Colonic mucosa (tissue), 4 donors: ENCODE results near the gene ITSN1. TPM values are rescaled to one million over a fixed set of nuclear protein-coding genes. Genes with fewer than 3 reads are reported as not detected.

Source experiments
- DNase-seq: peaks from one replicate; pipeline ENCODE4 v3.0.0-alpha.2; 2020
- H3K27ac ChIP-seq: fragments of 200-600 bp; one replicate; pipeline ENCODE4 v1.8.0; 2021
- H3K27me3 ChIP-seq: fragments of 200-600 bp; one replicate; pipeline ENCODE4 v1.8.0; 2021
- H3K36me3 ChIP-seq: fragments of 200-600 bp; one replicate; pipeline ENCODE4 v1.8.0; 2021
- H3K4me1 ChIP-seq: fragments of 200-600 bp; one replicate; pipeline ENCODE4 v1.8.0; 2021; ENCODE audit warnings: mild to moderate bottlenecking
- H3K4me3 ChIP-seq: fragments of 200-600 bp; one replicate; pipeline ENCODE4 v1.8.0; 2021
- H3K9ac ChIP-seq, 2 donors: one replicate each; pipeline ENCODE4 v1.7.0; 2013; ENCODE audit warnings: control low read depth in 2 of 2, low read depth in 2 of 2, low read length in 2 of 2
- H3K9me3 ChIP-seq: fragments of 200-600 bp; one replicate; pipeline ENCODE4 v1.8.0; 2021
- CTCF ChIP-seq: fragments of 200-600 bp; IDR thresholded peaks from one replicate; pipeline ENCODE4 v1.8.0; 2022; ENCODE audit warnings: antibody characterized with exemption, mild to moderate bottlenecking
- intact Hi-C: fragments of 100-400 bp; cut with DNase I; formaldehyde crosslinking; loops from one replicate; pipeline ENCODE4 v1.14.1; 2022
- total RNA-seq, 2 donors: library from RNA; stranded (reverse); fragmentation: NEBNext Ultra II Directional in 1 of 2; extraction: Animal tissue kit (Norgen Biotek cat#: 25700) in 1 of 2; gene quantifications; one replicate each; pipeline ENCODE4 v1.2.1, GENCODE V29; 2021
- donor health status: healthy.
- donor health status: DM: no; HTN: no; CAD: no.
- donor health status: DM: no; HTN: no; CAD: no.

ITSN1 gene
- total RNA-seq, 2 donors from 2014 or later: 22.4 to 28.3 TPM

GRCh38 chr21:33794596-33794995, 152.3 kb downstream of the ITSN1 start:
- intact Hi-C loops: no loop called here
- Histone ChIP-seq H3K4me3 (no peak overlapping the region), H3K36me3 (no peaks in the 10 kb centered on the region), H3K27me3 (no peaks in the 10 kb centered on the region), H3K27ac (no peak overlapping the region), H3K9ac (no peak overlapping the region), H3K9me3 (no peaks in the 10 kb centered on the region), H3K4me1 (no peaks in the 10 kb centered on the region)
- DNase-seq: no peak
- TF ChIP-seq CTCF: no peak

DNA sequence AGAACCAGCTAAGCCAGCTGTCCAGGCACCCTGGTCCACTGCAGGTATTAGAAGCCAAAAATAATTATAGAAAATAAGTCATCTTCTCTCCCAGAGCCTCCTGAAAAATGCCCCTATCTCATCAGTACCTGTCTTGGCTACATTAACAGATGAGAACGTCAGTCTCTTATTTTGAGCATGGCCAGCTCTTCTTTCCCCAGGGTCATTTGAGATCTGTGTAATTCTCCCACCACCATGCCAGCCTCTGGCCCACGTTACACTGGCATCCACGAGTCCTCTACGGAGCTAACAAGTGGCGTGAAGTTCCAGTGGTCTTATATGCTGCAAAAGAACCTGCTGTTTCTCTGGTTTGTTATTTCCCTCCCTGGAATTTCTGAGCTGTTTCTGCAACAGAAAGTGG, 155.3 kb downstream of the ITSN1 start:
- Histone ChIP-seq H3K36me3 (no peaks in the 10 kb centered on the region), H3K9ac (no peak overlapping the region), H3K27ac (no peak overlapping the region), H3K4me3 (no peak overlapping the region), H3K27me3 (no peaks in the 10 kb centered on the region), H3K9me3 (no peaks in the 10 kb centered on the region), H3K4me1 (no peaks in the 10 kb centered on the region)
- no peak for TF ChIP-seq CTCF
- no peak for DNase-seq
- intact Hi-C loops: no loop called here

DNA sequence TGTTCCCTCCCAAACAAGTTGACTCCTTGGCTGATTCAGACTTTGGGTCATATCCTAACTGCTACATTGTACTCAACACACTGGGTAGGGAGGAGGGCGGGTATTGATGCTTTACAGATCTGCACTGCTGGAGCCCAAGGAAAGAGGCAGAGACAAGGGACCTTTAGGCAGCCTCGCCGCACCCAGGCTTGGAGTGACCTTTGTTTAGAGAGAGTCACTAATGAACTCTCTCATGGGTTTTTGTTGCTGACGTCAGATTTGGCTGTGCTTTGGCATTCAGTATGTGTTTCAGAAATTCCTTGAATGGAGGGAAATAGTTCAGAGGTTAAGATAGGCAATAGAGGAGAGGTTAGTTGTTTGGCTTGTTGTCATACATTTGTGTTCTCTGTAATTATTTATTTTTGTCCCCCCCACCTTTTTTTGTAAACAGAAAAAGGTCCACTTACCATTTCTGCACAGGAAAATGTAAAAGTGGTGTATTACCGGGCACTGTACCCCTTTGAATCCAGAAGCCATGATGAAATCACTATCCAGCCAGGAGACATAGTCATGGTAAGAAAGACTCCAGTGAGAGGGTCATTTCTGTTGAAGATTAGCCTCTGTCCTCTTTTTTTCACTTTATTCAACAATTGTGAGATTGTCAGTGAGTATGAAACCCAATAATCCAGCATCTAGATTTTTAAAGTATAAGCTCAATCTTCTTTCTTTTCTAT, 157.2 kb downstream of the ITSN1 start:
- Histone ChIP-seq H3K9ac (no peak overlapping the region), H3K4me3 (no peak overlapping the region), H3K27ac (no peak overlapping the region), H3K9me3 (no peaks in the 10 kb centered on the region), H3K4me1 (no peaks in the 10 kb centered on the region), H3K27me3 (no peaks in the 10 kb centered on the region), H3K36me3 (no peaks in the 10 kb centered on the region)
- intact Hi-C loops: no loop called here
- TF ChIP-seq CTCF: no peak
- DNase-seq: no peak

DNA sequence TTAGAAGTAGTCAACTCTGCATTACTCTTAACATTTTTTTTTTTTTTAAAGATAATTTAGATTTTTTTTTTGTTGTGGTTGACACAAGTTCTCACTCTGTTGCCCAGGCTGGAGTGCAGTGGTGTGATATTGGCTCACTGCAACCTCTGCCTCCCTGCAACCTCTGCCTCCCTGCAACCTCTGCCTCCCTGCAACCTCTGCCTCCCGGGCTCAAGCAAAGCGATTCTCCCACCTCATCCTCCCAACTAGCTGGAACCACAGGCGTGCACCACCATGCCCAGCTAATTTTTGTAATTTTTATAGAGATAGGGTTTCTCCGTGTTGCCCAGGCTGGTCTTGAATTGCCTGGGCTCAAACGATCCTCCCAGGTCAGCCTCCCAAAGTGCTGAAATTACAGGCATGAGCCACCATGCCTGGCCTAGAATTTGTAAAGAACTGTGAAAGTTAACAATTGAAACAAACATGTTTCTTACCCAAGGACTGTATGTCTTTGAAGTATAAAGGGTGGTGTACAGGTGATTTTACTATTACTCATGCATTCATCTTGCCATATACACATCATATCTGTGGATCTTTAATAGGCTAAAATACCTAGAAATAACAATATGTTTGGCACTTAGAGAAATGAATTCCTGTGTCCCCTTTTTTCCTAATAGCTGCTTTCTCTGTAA, 158.6 kb downstream of the ITSN1 start:
- no peak for DNase-seq
- no peak overlapping the region for H3K9ac ChIP-seq
- H3K9me3 ChIP-seq: no peaks in the 10 kb centered on the region
- intact Hi-C loops: no loop called here
- no peak for TF ChIP-seq CTCF
- H3K27ac ChIP-seq: no peak overlapping the region
- no peaks in the 10 kb centered on the region for H3K4me1 ChIP-seq
- H3K4me3 ChIP-seq: no peak overlapping the region
- no peaks in the 10 kb centered on the region for H3K36me3 ChIP-seq
- no peaks in the 10 kb centered on the region for H3K27me3 ChIP-seq

DNA sequence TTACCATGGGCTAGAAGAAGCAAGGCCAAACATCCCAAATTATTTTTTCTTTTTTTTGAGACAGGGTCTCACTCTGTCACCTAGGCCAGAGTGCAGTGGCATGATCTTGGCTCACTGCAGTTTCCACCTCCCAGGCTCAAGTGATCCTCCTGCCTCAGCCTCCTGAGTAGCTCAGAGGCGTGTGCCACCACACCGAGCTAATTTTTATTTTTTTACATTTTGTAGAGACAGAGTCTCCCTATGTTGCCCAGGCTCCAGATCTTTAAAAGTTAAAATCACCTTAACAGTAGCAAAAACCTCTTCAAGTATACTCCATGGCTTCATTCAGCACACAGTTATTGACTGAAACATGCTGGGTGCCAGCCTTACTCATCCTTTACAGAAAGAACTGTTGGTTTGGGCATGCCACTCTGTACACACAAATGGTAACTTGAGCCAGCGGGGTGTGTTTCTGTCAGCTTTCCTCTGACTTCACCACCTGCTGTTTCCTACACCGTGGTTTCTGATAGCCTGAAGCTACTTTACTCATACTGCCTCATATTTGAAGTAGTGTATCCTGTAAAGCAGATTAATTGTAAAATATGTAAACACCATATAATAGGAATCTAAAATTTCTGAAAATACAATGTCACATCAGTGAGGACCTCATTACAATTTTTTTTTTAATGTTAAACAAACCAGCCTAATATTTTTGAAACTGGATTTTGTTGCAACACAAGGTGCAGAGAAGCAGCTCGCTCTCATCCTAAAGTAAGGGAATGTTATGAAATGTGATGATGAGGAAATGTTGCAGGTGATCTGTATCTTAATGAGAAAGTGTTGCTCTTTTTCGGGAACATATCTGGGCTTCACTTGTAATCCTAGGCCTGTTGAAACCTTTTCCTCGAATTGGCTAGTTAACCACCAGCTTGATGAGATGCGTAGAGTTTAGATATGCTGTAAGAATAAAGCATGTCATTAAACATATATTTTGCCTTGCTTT, 159.4 kb downstream of the ITSN1 start:
- no peaks in the 10 kb centered on the region for H3K27me3 ChIP-seq
- H3K9me3 ChIP-seq: no peaks in the 10 kb centered on the region
- H3K9ac ChIP-seq: no peak overlapping the region
- no peak overlapping the region for H3K4me3 ChIP-seq
- no peaks in the 10 kb centered on the region for H3K4me1 ChIP-seq
- intact Hi-C loops: no loop called here
- no peak for TF ChIP-seq CTCF
- no peak for DNase-seq
- no peaks in the 10 kb centered on the region for H3K36me3 ChIP-seq
- no peak overlapping the region for H3K27ac ChIP-seq
